ENCODE measurements around the gene LDHAL6A.
"Not testable (repeated sequence)": the region's sequence is repeated elsewhere in the genome, so short reads cannot be mapped to it uniquely, and the experiment has no call there.

Gene LDHAL6A

GRCh38 chr11:18455686-18456372 is at the start of gene LDHAL6A:
Gene LDHAL6A (plus strand): TSS chr11:18455856. CDS start chr11:18456681, 825 bp downstream.
- peak; percentile 14 to 22 for DNase-seq

- DNase-seq: not testable (repeated sequence)
Measured at GRCh38 chr11:18407400-18407799, 48.3 kb upstream of the LDHAL6A start.

GRCh38 chr11:18408558-18409291 is 46.9 kb upstream of the LDHAL6A start:
- DNase-seq: no peak

GRCh38 chr11:18416459-18416858 is 39.2 kb upstream of the LDHAL6A start:
- DNase-seq: no peak

- no peak for DNase-seq
Measured at GRCh38 chr11:18419040-18419439, 36.6 kb upstream of the LDHAL6A start.

- DNase-seq: no peak
Measured at GRCh38 chr11:18420067-18420466, 35.6 kb upstream of the LDHAL6A start.

GRCh38 chr11:18427240-18427639 is 28.4 kb upstream of the LDHAL6A start:
- no peak for DNase-seq

GRCh38 chr11:18429332-18429731 is 26.3 kb upstream of the LDHAL6A start:
- no peak for DNase-seq

GRCh38 chr11:18438691-18439090 is 17.0 kb upstream of the LDHAL6A start:
- no peak for DNase-seq

- no peak for DNase-seq
Measured at GRCh38 chr11:18449251-18449650, 6.4 kb upstream of the LDHAL6A start.

GRCh38 chr11:18452927-18453326 is 2.7 kb upstream of the LDHAL6A start:
- no peak for DNase-seq

- no peak for DNase-seq
Measured at GRCh38 chr11:18457450-18457849, 1.8 kb downstream of the LDHAL6A start.

GRCh38 chr11:18459634-18460033 is 4.0 kb downstream of the LDHAL6A start:
- DNase-seq: no peak

- no peak for DNase-seq
Measured at GRCh38 chr11:18461909-18462308, 6.3 kb downstream of the LDHAL6A start.

GRCh38 chr11:18463439-18463838 is 7.8 kb downstream of the LDHAL6A start:
- DNase-seq: no peak

- no peak for DNase-seq
Measured at GRCh38 chr11:18466402-18466801, 10.7 kb downstream of the LDHAL6A start.

GRCh38 chr11:18468059-18468458 is 12.4 kb downstream of the LDHAL6A start:
- DNase-seq: no peak

- no peak for DNase-seq
Measured at GRCh38 chr11:18468961-18469360, 13.3 kb downstream of the LDHAL6A start.

GRCh38 chr11:18471995-18472394 is 16.3 kb downstream of the LDHAL6A start:
- no peak for DNase-seq

- DNase-seq: no peak
Measured at GRCh38 chr11:18472587-18472986, 16.9 kb downstream of the LDHAL6A start.

GRCh38 chr11:18479063-18479462 is 23.4 kb downstream of the LDHAL6A start:
- no peak for DNase-seq

- DNase-seq: no peak
Measured at GRCh38 chr11:18485913-18486528, 30.4 kb downstream of the LDHAL6A start.

GRCh38 chr11:18490319-18490718 is 34.7 kb downstream of the LDHAL6A start:
- no peak for DNase-seq
